Activated CD4-positive, alpha-beta T cell treated with anti-CD3 and anti-CD28 coated beads, Interleukin-2, amount 50 U/mL, for 1 hour (primary cell): ENCODE results near the gene GSPT1.
A peak's percentile ranks its signal among the peaks of the same experiment; 100 is the strongest.
"Not testable (repeated sequence)": the region's sequence is repeated elsewhere in the genome, so short reads cannot be mapped to it uniquely, and the experiment has no call there.

Experiments
- DNase-seq: peaks from one replicate; pipeline ENCODE4 v3.0.0-alpha.2; 2020

The GSPT1 gene

GRCh38 chr16:11851294-11852091 lies 64.3 kb downstream of the GSPT1 start, which contains the start of gene RSL1D1:
Gene RSL1D1, minus strand, starts transcription at chr16:11851542. Its CDS starts 30 bp downstream, at chr16:11851512.
- peak; percentile 92 for DNase-seq

GRCh38 chr16:11848842-11849241 lies 66.9 kb downstream of the GSPT1 start:
- no peak for DNase-seq

- no peak for DNase-seq
Observed at GRCh38 chr16:11844499-11844898, 71.3 kb downstream of the GSPT1 start.

GRCh38 chr16:11843861-11844260 lies 71.9 kb downstream of the GSPT1 start:
- DNase-seq = no peak

DNA sequence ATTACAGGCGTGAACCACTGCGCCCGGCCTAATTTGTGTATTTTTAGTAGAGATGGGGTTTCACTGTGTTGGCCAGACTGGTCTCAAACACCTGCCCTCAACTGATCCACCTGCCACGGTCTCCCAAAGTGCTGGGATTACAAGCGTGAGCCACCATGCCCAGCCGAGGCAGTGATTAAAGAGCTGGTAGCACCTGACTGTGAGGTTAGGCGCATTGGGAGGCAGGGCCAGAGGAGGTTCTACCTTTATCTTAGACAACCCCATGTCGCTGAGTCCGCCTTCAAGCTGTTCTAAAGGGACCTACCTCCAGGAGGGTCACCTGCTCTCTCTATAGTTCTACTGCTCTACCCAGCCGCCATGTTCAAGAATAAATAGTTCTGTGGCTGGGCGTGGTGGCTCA lies 72.5 kb downstream of the GSPT1 start:
- no peak for DNase-seq

- no peak for DNase-seq
Observed at GRCh38 chr16:11841026-11841425, 74.7 kb downstream of the GSPT1 start.

GRCh38 chr16:11836650-11837244 lies 79.0 kb downstream of the GSPT1 start:
- DNase-seq = no peak

DNA sequence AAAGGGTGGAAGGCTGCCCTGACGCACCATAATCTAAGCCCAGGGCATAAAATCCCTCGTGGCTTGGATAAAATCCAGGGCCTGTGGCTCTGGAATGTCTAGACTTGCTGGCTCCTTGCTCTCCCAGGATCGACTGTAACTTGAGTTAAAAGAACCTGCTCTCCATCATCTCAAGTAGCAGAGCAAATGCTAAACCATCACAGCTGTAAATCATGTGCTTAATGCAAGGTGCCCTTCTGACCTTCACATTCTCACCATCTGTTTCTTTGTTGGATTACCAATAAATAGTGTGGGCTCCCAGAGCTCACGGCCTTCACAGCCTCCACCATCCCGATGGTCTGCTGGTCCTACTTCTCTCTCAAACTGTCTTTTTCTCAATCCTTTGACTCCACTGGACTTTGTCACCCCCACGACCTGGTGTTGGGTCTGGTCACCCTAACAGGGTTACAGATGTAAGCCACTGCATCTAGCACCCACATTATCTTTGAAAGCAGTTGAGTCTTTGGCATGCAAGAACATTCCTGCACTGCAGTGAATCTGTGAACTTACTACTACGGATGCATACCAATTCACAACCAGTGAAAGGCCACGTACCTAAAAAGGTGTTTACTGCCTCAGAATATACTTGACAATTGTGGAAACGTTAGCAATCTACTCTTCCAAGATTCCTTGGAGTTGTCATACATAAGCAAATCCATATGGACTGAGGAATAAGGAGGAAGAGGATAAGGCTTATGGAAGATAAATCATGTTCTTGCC lies 79.7 kb downstream of the GSPT1 start:
- DNase-seq = no peak

GRCh38 chr16:11835309-11835708 lies 80.4 kb downstream of the GSPT1 start:
- DNase-seq = no peak

- DNase-seq = no peak
Observed at GRCh38 chr16:11833951-11834695, 81.6 kb downstream of the GSPT1 start.

GRCh38 chr16:11828696-11829095 lies 87.1 kb downstream of the GSPT1 start:
- DNase-seq = no peak

DNA sequence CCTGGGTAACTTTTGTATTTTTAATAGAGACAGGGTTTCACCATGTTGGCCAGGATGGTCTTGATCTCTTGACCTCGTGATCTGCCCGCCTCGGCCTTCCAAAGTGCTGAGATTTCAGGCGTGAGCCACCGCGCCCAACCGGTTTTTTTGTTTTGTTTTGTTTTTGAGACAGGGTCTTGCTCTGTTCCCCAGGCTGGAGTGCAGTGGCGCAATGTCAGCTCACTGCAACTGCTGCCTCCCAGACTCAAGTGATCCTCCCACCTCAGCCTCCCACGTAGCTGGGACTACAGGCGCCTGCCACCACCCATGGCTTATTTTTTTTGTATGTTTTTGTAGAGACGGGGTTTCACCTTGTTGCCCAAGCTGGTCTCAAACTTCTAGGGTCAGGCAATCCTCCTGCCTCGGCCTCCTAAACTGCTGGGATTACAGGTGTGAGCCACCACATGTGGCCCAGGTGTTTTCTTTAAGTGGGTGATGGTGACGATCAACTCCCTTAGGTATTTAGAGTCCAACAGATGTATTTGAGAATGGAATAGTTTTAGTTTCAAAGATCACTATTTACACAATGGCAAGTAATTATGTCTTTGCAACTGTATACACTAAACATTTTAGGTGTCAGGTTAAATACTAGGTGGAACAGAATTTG lies 90.1 kb downstream of the GSPT1 start:
- DNase-seq = not testable (repeated sequence)

- no peak for DNase-seq
Observed at GRCh38 chr16:11824362-11824761, 91.4 kb downstream of the GSPT1 start.

GRCh38 chr16:11823645-11824044 lies 92.1 kb downstream of the GSPT1 start:
- DNase-seq = not testable (repeated sequence)

DNA sequence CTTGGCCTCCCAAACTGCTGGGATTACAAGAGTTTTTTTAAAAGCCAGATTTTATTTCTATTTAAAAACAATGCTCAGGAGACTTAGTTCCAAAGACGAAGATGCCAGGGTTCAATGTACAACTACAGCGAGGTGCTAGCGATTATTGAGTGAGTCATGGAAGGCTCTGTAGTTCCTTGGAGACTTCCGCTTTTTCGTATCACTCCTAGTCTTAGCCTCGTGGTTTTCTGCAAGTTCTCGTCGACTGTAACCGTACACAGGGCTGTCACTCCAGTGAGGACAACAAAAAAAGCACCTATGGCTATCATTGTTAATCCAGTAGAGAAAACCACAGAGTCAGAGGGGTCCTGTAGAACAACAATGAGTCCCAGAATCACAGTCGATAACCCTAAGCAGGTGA lies 96.0 kb downstream of the GSPT1 start:
- no peak for DNase-seq

DNA sequence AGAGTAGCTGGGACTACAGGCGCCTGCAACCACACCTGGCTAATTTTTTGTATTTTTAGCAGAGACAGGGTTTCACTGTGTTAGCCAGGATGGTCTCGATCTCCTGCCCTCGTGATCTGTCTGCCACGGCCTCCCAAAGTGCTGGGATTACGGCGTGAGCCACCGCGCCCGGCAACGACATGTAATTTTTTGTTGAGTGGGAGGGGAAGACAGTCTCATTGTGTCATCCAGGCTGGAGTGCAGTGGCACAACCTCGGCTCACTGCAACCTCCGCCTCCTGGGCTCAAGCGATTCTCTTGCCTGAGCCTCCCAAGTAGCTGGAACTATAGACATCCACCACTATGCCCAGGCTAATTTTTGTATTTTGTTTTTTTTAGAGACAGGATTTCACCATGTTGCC lies 96.8 kb downstream of the GSPT1 start:
- not testable (repeated sequence) for DNase-seq
